ENCODE measurements around the gene CLEC11A. TPM values are rescaled to one million over a fixed set of nuclear protein-coding genes. Genes with fewer than 3 reads are reported as not detected.

CLEC11A gene
- total RNA-seq, 1 donor, result 23.5 TPM

DNA sequence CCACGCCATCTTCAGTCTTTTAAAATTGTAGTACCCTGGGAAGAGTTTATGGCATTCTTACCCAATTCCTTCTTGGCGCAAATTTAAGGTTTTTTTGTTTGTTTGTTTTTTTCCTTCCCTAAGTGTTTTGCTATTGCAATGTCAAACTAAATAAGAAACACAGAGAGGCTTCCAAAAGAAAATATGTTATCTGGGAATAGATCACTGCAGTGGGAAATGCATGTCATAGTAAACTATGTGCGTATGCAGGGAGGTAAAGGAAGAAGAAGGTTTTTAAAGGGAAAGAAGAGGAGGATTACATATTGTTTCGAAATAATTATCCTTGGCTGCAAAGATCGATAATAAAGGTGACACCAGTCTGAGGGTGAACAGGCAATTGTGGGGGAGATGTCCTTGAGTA, 13.2 kb downstream of the CLEC11A start:
- H4K20me1 ChIP-seq (ENCODE audit: insufficient read depth, low read length), result no peaks in the 10 kb centered on the region
- H3K4me3 ChIP-seq (ENCODE audit: insufficient read depth, low read length), result no peak overlapping the region
- TF ChIP-seq CTCF (IDR thresholded peaks at IDR 0.05; ENCODE audit: extremely low read depth, low read depth, low read length), result no peak
- H3K36me3 ChIP-seq (ENCODE audit: insufficient read depth, low read length), result no peaks in the 10 kb centered on the region
- no peak overlapping the region for H3K27ac ChIP-seq (ENCODE audit: low read depth, low read length)
- no peaks in the 10 kb centered on the region for H3K4me1 ChIP-seq (ENCODE audit: insufficient read depth, low read length)
- no peaks in the 10 kb centered on the region for H3K79me2 ChIP-seq (ENCODE audit: insufficient read depth, low read length)
- peaks cover 24% of the 10 kb centered on the region for H3K27me3 ChIP-seq (ENCODE audit: insufficient read depth, low read length)
- no peak overlapping the region for H2AFZ ChIP-seq (ENCODE audit: low read length)
- H3K9me3 ChIP-seq (ENCODE audit: low read depth, low read length), result no peaks in the 10 kb centered on the region
- DNase-seq (ENCODE audit: insufficient read length, low spot score, missing footprints), result no peak
- no peak overlapping the region for H3K4me2 ChIP-seq (ENCODE audit: insufficient read depth, low read length)

DNA sequence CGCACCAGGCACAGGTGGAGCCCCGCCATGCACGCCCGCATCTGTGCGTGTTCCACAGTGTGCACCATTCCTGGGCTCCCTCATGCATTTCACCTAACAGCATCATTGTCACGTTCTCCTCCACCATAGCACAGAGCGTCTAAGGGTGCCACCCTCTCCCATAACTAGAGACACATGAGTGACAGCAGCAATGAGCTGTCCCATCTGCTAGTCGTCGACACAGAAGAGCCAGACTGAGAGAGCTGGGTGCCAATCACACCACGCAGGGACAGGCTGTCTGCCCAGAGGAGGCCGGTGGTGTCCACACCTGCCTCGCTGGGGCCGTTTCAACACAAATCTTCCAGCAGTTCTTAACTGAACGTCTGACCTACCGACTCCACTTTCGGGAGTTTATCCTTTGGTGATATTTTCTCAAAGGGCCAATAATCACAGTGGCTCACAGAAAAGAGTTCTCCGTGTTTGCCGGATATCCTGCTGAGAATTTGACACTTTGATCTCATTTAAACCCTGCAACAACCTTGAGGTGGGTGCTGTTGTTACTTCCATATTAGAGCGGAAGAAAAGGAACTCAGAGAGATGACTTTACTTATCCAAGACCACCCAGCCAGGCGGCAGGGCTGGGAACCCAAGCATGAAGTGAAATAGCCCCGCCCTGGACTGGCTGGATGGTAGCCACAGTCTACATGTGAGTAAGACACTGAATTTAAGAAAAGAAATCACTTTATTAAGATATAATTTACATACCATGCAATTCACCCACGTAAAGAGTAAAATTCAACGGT, 16.2 kb downstream of the CLEC11A start:
- no peak overlapping the region for H2AFZ ChIP-seq (ENCODE audit: low read length)
- no peaks in the 10 kb centered on the region for H3K36me3 ChIP-seq (ENCODE audit: insufficient read depth, low read length)
- no peaks in the 10 kb centered on the region for H4K20me1 ChIP-seq (ENCODE audit: insufficient read depth, low read length)
- no peak overlapping the region for H3K4me3 ChIP-seq (ENCODE audit: insufficient read depth, low read length)
- no peaks in the 10 kb centered on the region for H3K9me3 ChIP-seq (ENCODE audit: low read depth, low read length)
- DNase-seq (ENCODE audit: insufficient read length, low spot score, missing footprints), result peak; percentile 73
- H3K27me3 ChIP-seq (ENCODE audit: insufficient read depth, low read length), result peaks cover 22% of the 10 kb centered on the region
- no peaks in the 10 kb centered on the region for H3K79me2 ChIP-seq (ENCODE audit: insufficient read depth, low read length)
- H3K4me1 ChIP-seq (ENCODE audit: insufficient read depth, low read length), result no peaks in the 10 kb centered on the region
- no peak overlapping the region for H3K4me2 ChIP-seq (ENCODE audit: insufficient read depth, low read length)
- no peak overlapping the region for H3K27ac ChIP-seq (ENCODE audit: low read depth, low read length)
- no peak for TF ChIP-seq CTCF (IDR thresholded peaks at IDR 0.05; ENCODE audit: extremely low read depth, low read depth, low read length)

GRCh38 chr19:50739914-50740426, 16.8 kb downstream of the CLEC11A start:
- Histone ChIP-seq H3K36me3 (ENCODE audit: insufficient read depth, low read length) (no peaks in the 10 kb centered on the region), H2AFZ (ENCODE audit: low read length) (no peak overlapping the region), H3K9me3 (ENCODE audit: low read depth, low read length) (no peaks in the 10 kb centered on the region), H3K4me1 (ENCODE audit: insufficient read depth, low read length) (no peaks in the 10 kb centered on the region), H4K20me1 (ENCODE audit: insufficient read depth, low read length) (no peaks in the 10 kb centered on the region), H3K27me3 (ENCODE audit: insufficient read depth, low read length) (peaks cover 22% of the 10 kb centered on the region), H3K27ac (ENCODE audit: low read depth, low read length) (no peak overlapping the region), H3K79me2 (ENCODE audit: insufficient read depth, low read length) (no peaks in the 10 kb centered on the region), H3K4me2 (ENCODE audit: insufficient read depth, low read length) (no peak overlapping the region), H3K4me3 (ENCODE audit: insufficient read depth, low read length) (no peak overlapping the region)
- TF ChIP-seq CTCF (IDR thresholded peaks at IDR 0.05; ENCODE audit: extremely low read depth, low read depth, low read length), result no peak
- no peak for DNase-seq (ENCODE audit: insufficient read length, low spot score, missing footprints)

DNA sequence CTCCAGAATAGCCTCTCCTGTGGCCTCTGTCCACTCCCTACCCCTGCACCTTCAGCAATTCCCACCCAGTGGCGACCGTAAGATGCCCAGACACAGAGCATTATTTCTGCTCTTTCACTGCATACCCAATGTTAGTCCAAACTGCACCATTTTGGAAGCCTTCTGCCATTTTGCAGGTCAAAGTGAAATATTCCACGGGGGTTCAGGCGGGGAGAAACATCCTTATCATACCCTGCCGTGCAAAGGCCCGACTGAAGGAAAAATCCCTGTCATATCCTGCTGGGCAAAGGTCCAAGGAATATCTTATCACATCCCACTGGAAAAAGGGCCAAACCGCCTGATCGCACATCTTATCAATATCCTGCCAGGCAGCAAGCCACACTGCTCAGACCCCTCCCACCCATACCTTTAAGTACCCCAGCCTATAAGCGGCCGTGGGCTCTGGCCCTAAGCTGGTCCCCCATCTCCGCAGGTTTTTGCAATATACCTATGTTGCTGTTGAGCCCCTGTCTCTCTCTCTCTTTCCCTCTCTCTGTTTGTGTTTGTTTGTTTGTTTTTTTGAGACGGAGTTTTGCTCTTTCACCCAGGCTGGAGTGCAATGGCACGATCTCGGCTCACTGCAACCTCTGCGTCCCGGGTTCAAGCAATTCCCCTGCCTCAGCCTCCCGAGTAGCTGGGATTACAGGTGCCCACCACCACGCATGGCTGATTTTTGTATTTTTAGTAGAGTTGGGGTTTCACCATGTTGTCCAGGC, 18.2 kb downstream of the CLEC11A start:
- Histone ChIP-seq H3K4me3 (ENCODE audit: insufficient read depth, low read length) (no peak overlapping the region), H2AFZ (ENCODE audit: low read length) (no peak overlapping the region), H3K9me3 (ENCODE audit: low read depth, low read length) (no peaks in the 10 kb centered on the region), H3K27ac (ENCODE audit: low read depth, low read length) (no peak overlapping the region), H3K36me3 (ENCODE audit: insufficient read depth, low read length) (no peaks in the 10 kb centered on the region), H4K20me1 (ENCODE audit: insufficient read depth, low read length) (no peaks in the 10 kb centered on the region), H3K79me2 (ENCODE audit: insufficient read depth, low read length) (no peaks in the 10 kb centered on the region), H3K4me2 (ENCODE audit: insufficient read depth, low read length) (no peak overlapping the region), H3K27me3 (ENCODE audit: insufficient read depth, low read length) (peaks cover 15% of the 10 kb centered on the region), H3K4me1 (ENCODE audit: insufficient read depth, low read length) (no peaks in the 10 kb centered on the region)
- DNase-seq (ENCODE audit: insufficient read length, low spot score, missing footprints), result no peak
- no peak for TF ChIP-seq CTCF (IDR thresholded peaks at IDR 0.05; ENCODE audit: extremely low read depth, low read depth, low read length)
